HCT116 (cell line): ENCODE results near the gene TRAPPC14. TPM values are rescaled to one million over a fixed set of nuclear protein-coding genes. Genes with fewer than 3 reads are reported as not detected.

Experiments used
- ATAC-seq: fragments of 200-7000 bp; cut with Tn5 transposase; 2 replicates; pipeline ENCODE4 v1.9.1; 2020; ENCODE audit warnings: mild to moderate bottlenecking, moderate library complexity
- BruUV-seq: library from RNA; stranded (reverse); fragments of 400-500 nt; replicated peaks from 2 replicates; lab custom pipeline; 2021; lab: Mats Ljungman, UMichigan
- CTCF ChIA-PET: fragments of 300-600 bp; sonication (Branson Sonifier 250); formaldehyde crosslinking; loops from one replicate; lab custom pipeline; 2021; ENCODE audit warnings: antibody characterized with exemption; lab: Charles Lee
- POLR2A ChIA-PET: fragments of 300-600, 350-600 bp; sonication (Branson Sonifier 250); formaldehyde crosslinking; loops from one replicate; lab custom pipeline; 2021; ENCODE audit warnings: antibody characterized with exemption; lab: Charles Lee
- RAD21 ChIA-PET, 2 experiments: fragments of 300-600 bp; sonication (Branson Sonifier 250); formaldehyde crosslinking; loops; one replicate each; lab custom pipeline; 2023; ENCODE audit warnings: low total read pairs in 2 of 2; ENCODE audit not compliant: uncharacterized antibody in 2 of 2, unreplicated experiment in 2 of 2, low non-redundant PET in 1 of 2; lab: Charles Lee
- DNase-seq: peaks from one replicate; pipeline ENCODE4 v3.0.0-alpha.2; 2010; ENCODE audit warnings: low read depth, low spot score
- H2AFZ ChIP-seq: fragments of 200-600 bp; shearing (Covaris generic), sonication (generic); 2 replicates; pipeline ENCODE4 v1.6.1; 2017; ENCODE audit warnings: low read depth, mixed run types, mixed read lengths, antibody characterized with exemption, low read length; ENCODE audit not compliant: poor library complexity, severe bottlenecking
- H3K27ac ChIP-seq: 2 replicates; pipeline ENCODE4 v1.5.1; 2012; ENCODE audit warnings: low read depth, low read length
- H3K27me3 ChIP-seq: fragments of 200-600 bp; sonication (generic); 2 replicates; pipeline ENCODE4 v1.6.1; 2016; ENCODE audit warnings: mixed run types, low read length, mixed read lengths; ENCODE audit not compliant: insufficient read depth
- H3K36me3 ChIP-seq, 2 experiments: fragments of 200-500 bp in 1 of 2; fragments of 200-600 bp in 1 of 2; sonication (Bioruptor generic) in 1 of 2; sonication (generic) in 1 of 2; 2 replicates each; pipeline versions ENCODE4 v1.5.1 to v1.6.1; 2014 to 2016; ENCODE audit warnings: low read length in 2 of 2, inconsistent platforms in 1 of 2, mixed read lengths in 1 of 2, mixed run types in 1 of 2; ENCODE audit not compliant: insufficient read depth in 2 of 2, control insufficient read depth in 1 of 2
- H3K4me1 ChIP-seq, 2 experiments: fragments of 200-600 bp in 1 of 2; sonication (generic) in 1 of 2; 2 replicates each; pipeline versions ENCODE4 v1.5.1 to v1.6.1; 2012 to 2017; ENCODE audit warnings: low read length in 2 of 2, inconsistent platforms in 1 of 2, mild to moderate bottlenecking in 1 of 2, mixed read lengths in 1 of 2, mixed run types in 1 of 2, moderate library complexity in 1 of 2; ENCODE audit not compliant: insufficient read depth in 2 of 2, control insufficient read depth in 1 of 2
- H3K4me2 ChIP-seq: fragments of 200-600 bp; sonication (generic); 2 replicates; pipeline ENCODE4 v1.6.1; 2017; ENCODE audit warnings: mixed run types, low read length, mixed read lengths
- H3K4me3 ChIP-seq, 2 experiments: fragments of 200-600 bp in 1 of 2; sonication (generic) in 1 of 2; replicated peaks in 1 of 2; 2 replicates each; pipeline ENCODE4 v1.5.1; 2011 to 2016; ENCODE audit warnings: low read length in 2 of 2, control low read depth in 1 of 2, low read depth in 1 of 2, mild to moderate bottlenecking in 1 of 2, mixed read lengths in 1 of 2, mixed run types in 1 of 2
- H3K79me2 ChIP-seq: fragments of 200-600 bp; sonication (generic); 2 replicates; pipeline ENCODE4 v1.6.1; 2017; ENCODE audit warnings: mild to moderate bottlenecking, mixed run types, low read length, moderate library complexity, mixed read lengths; ENCODE audit not compliant: insufficient read depth
- H3K9ac ChIP-seq: fragments of 200-600 bp; sonication (generic); 2 replicates; pipeline ENCODE4 v1.6.1; 2016; ENCODE audit warnings: low read length, mixed read lengths
- H3K9me2 ChIP-seq: fragments of 200-600 bp; sonication (generic), shearing (Covaris generic); 2 replicates; pipeline ENCODE4 v1.6.1; 2017; ENCODE audit warnings: mixed run types, mild to moderate bottlenecking, moderate library complexity; ENCODE audit not compliant: insufficient read depth
- H3K9me3 ChIP-seq, 2 experiments: fragments of 200-500 bp in 1 of 2; fragments of 200-600 bp in 1 of 2; sonication (Bioruptor generic) in 1 of 2; sonication (generic) in 1 of 2; 2 replicates each; pipeline ENCODE4 v1.6.1; 2014 to 2017; ENCODE audit warnings: low read length in 2 of 2, mixed read lengths in 2 of 2, inconsistent platforms in 1 of 2, low read depth in 1 of 2, mild to moderate bottlenecking in 1 of 2, mixed run types in 1 of 2, moderate library complexity in 1 of 2; ENCODE audit not compliant: control insufficient read depth in 1 of 2, insufficient read depth in 1 of 2
- H4K20me1 ChIP-seq: fragments of 200-600 bp; sonication (generic), shearing (Covaris generic); 2 replicates; pipeline ENCODE4 v1.6.1; 2017; ENCODE audit warnings: mixed run types, mild to moderate bottlenecking, moderate library complexity; ENCODE audit not compliant: insufficient read depth
- CBX3 ChIP-seq: IDR thresholded peaks from 2 replicates; pipeline ENCODE4 v1.6.1; 2012; ENCODE audit warnings: low read depth
- CEBPB ChIP-seq: IDR thresholded peaks from 2 replicates; pipeline ENCODE4 v1.6.1; 2012; ENCODE audit warnings: low read depth
- EZH2 ChIP-seq: fragments of 200-600 bp; sonication (generic); IDR thresholded peaks from 2 replicates; pipeline ENCODE4 v1.6.1; 2017; ENCODE audit warnings: antibody characterized with exemption, mixed run types
- EZH2phosphoT487 ChIP-seq: fragments of 200-600 bp; IDR thresholded peaks from 2 replicates; pipeline ENCODE4 v1.6.1; 2018; ENCODE audit warnings: antibody characterized with exemption, borderline replicate concordance
- POLR2AphosphoS5 ChIP-seq: IDR thresholded peaks from 2 replicates; pipeline ENCODE4 v1.6.1; 2011; ENCODE audit warnings: mild to moderate bottlenecking, low read depth, low read length, moderate library complexity
- SIN3A ChIP-seq: IDR thresholded peaks from 2 replicates; pipeline ENCODE4 v1.6.1; 2012; ENCODE audit warnings: low read depth
- SRF ChIP-seq: IDR thresholded peaks from 2 replicates; pipeline ENCODE4 v1.6.1; 2012; ENCODE audit warnings: low read depth
- YY1 ChIP-seq: IDR thresholded peaks from 2 replicates; pipeline ENCODE4 v1.6.1; 2011; ENCODE audit warnings: low read length, low read depth, moderate library complexity, mild to moderate bottlenecking; ENCODE audit not compliant: insufficient replicate concordance; ENCODE audit errors: extremely low read depth
- ZFX ChIP-seq: fragments of 450-650 bp; IDR thresholded peaks from 2 replicates; pipeline ENCODE4 v1.6.1; 2017
- intact Hi-C: fragments of 100-400 bp; cut with micrococcal nuclease; formaldehyde crosslinking; loops from 2 replicates; pipeline ENCODE4 v1.10.0; 2022
- total RNA-seq: library from RNA; stranded (reverse); gene quantifications from one replicate; pipeline ENCODE4 v1.2.1, GENCODE V29; 2021; ENCODE audit not compliant: unreplicated experiment
- TF ChIP-seq, protein P1 (sequence below): IDR thresholded peaks from 2 replicates; pipeline ENCODE4 v1.6.1; 2012
- TF ChIP-seq, protein P2 (sequence below): IDR thresholded peaks from 2 replicates; pipeline ENCODE4 v1.6.1; 2012
- TF ChIP-seq, protein P3 (sequence below): IDR thresholded peaks from 2 replicates; pipeline ENCODE4 v1.6.1; 2011; ENCODE audit warnings: mild to moderate bottlenecking, low read length, moderate library complexity; ENCODE audit not compliant: insufficient replicate concordance; ENCODE audit errors: extremely low read depth

The TRAPPC14 gene
- total RNA-seq, 1 experiment from 2014 or later, result 23.2 TPM

DNA sequence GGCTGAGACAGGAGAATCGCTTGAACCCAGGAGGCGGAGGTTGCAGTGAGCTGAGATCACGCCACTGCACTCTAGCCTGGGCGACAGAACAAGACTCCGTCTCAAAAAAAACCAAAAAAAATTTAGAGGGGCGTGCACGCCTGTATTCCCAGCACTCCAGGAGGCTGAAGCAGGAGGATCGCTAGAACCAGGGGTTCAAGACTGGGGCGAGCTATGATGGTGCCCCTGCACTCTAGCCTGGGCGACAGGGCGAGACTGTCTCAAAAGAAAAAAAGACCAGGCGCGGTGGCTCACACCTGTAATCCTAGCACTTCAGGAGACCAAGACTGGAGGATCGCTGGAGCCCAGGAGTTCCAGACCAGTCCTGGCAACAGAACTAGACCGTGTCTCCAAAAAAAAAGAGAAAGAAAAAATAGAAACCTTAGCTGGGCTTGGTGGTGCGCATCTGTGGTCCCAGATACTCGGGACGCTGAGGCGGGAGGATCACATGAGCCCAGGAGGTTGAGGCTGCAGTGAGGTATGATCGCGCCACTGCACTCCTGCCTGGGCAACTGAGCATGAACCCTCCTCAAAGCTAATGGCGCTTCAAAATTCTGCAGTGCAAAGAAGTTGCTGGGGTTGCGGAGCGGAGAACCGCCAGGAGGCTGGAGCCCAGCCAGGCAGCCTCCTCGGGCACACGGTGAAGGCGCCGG is 32.1 kb downstream of the TRAPPC14 start (continued):
- TF ChIP-seq, protein P1, sequence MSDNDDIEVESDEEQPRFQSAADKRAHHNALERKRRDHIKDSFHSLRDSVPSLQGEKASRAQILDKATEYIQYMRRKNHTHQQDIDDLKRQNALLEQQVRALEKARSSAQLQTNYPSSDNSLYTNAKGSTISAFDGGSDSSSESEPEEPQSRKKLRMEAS, result no peak

DNA sequence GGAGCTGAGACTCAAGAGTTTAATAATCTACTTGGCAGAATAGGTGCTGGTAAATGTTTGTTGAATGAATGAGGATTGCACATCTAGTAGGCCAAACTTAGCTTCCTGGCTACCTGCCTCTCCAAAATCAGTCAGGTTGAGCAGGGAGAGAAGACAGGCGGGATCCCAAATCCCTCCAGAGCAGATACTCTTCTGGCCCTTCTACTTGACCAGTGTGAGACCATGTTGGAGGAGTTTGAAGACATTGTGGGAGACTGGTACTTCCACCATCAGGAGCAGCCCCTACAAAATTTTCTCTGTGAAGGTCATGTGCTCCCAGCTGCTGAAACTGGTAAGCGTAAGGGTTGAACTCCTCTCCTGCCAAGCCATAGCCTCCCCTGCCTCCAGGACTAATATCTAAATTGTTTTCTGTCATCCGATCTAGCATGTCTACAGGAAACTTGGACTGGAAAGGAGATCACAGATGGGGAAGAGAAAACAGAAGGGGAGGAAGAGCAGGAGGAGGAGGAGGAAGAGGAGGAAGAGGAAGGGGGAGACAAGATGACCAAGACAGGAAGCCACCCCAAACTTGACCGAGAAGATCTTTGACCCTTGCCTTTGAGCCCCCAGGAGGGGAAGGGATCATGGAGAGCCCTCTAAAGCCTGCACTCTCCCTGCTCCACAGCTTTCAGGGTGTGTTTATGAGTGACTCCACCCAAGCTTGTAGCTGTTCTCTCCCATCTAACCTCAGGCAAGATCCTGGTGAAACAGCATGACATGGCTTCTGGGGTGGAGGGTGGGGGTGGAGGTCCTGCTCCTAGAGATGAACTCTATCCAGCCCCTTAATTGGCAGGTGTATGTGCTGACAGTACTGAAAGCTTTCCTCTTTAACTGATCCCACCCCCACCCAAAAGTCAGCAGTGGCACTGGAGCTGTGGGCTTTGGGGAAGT is 34.0 kb downstream of the TRAPPC14 start:
- Histone ChIP-seq H3K79me2 (peaks cover 9% of the 10 kb centered on the region; the same call in 1 of the 2 replicates), H4K20me1 (no peaks in the 10 kb centered on the region), H3K27me3 (no peaks in the 10 kb centered on the region), H3K27ac (peak overlapping the region; percentile 98), H3K4me3 (peak overlapping the region in 1 of 2 experiments; percentile 87; a peak in 2 of 4 replicates), H3K9me2 (no peaks in the 10 kb centered on the region), H3K4me1 (peaks cover 33 to 52% of the 10 kb centered on the region in 2 experiments), H3K9me3 (no peaks in the 10 kb centered on the region), H3K36me3 (no peaks in the 10 kb centered on the region), H3K9ac (peak overlapping the region; percentile 98; the same call in 1 of the 2 replicates), H2AFZ (no peak overlapping the region), H3K4me2 (peak overlapping the region; percentile 84)
- RAD21 ChIA-PET, result interaction anchor here in 1 of 2 experiments (0.7 kb wide), 1 partner anchor 279 kb away, joined by 6 read pairs; no protein-coding TSS in a partner anchor
- TF ChIP-seq POLR2AphosphoS5 (peak; percentile 24; the same call in 1 of the 2 replicates), EZH2 (no peak)
- CTCF ChIA-PET, result no interaction called here
- DNase-seq (no peak), ATAC-seq (no peak)
- POLR2A ChIA-PET, result interaction anchor here (0.6 to 3.0 kb wide), 2 partner anchors 23 to 112 kb away, joined by 3 to 16 read pairs; partner anchors contain the start of genes AP4M1 and MCM7
- no TSS peak for BruUV-seq
- intact Hi-C loops, result no loop called here

DNA sequence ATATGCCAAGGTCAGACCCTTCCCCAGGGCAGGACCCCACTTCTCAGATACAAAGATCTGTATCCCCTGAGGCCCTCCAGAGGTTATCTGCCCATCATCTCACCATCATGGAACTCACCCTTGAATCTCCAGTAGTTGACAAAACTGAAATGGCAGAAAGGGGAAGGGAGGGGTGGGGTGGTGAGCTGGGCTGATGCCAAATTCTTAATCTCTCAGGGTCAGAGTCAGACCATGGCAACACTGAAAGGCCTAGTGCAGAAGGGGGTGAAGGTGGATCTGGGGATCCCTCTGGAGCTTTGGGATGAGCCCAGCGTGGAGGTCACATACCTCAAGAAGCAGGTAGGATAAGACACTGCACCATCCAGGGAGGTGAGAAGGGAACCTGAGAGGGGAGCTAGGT is 36.0 kb downstream of the TRAPPC14 start:
- CTCF ChIA-PET, result interaction anchor here (1.7 kb wide), 1 partner anchor 8 kb away, joined by 4 read pairs; no protein-coding TSS in a partner anchor
- ATAC-seq, result no peak
- TF ChIP-seq ZFX (no peak), CEBPB (no peak), SIN3A (no peak), SRF (no peak), CBX3 (no peak), EZH2 (no peak), EZH2phosphoT487 (no peak), YY1 (no peak)
- TF ChIP-seq, protein P2, sequence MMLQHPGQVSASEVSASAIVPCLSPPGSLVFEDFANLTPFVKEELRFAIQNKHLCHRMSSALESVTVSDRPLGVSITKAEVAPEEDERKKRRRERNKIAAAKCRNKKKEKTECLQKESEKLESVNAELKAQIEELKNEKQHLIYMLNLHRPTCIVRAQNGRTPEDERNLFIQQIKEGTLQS, result no peak
- TF ChIP-seq, protein P3, sequence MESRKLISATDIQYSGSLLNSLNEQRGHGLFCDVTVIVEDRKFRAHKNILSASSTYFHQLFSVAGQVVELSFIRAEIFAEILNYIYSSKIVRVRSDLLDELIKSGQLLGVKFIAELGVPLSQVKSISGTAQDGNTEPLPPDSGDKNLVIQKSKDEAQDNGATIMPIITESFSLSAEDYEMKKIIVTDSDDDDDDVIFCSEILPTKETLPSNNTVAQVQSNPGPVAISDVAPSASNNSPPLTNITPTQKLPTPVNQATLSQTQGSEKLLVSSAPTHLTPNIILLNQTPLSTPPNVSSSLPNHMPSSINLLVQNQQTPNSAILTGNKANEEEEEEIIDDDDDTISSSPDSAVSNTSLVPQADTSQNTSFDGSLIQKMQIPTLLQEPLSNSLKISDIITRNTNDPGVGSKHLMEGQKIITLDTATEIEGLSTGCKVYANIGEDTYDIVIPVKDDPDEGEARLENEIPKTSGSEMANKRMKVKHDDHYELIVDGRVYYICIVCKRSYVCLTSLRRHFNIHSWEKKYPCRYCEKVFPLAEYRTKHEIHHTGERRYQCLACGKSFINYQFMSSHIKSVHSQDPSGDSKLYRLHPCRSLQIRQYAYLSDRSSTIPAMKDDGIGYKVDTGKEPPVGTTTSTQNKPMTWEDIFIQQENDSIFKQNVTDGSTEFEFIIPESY, result no peak

More for the DNA sequence above, 36.0 kb downstream of the TRAPPC14 start:
- no TSS peak for BruUV-seq
- ChIA-PET RAD21 (no interaction called here), POLR2A (no interaction called here)
- H3K9ac ChIP-seq, result no peak overlapping the region
- no peaks in the 10 kb centered on the region for H3K27me3 ChIP-seq
- H3K79me2 ChIP-seq, result peaks cover 19% of the 10 kb centered on the region
- H3K9me3 ChIP-seq, result no peaks in the 10 kb centered on the region
- H3K9me2 ChIP-seq, result no peaks in the 10 kb centered on the region
- H3K27ac ChIP-seq, result no peak overlapping the region
- no peak overlapping the region for H3K4me3 ChIP-seq
- no peaks in the 10 kb centered on the region for H3K36me3 ChIP-seq
- no peak for DNase-seq
- H4K20me1 ChIP-seq, result no peaks in the 10 kb centered on the region
- no peak overlapping the region for H3K4me2 ChIP-seq
- intact Hi-C loops, result no loop called here
- H3K4me1 ChIP-seq, result peaks cover 17 to 39% of the 10 kb centered on the region in 2 experiments
- H2AFZ ChIP-seq, result no peak overlapping the region
